ENCODE data around the gene ABCC6.

Gene ABCC6

DNA sequence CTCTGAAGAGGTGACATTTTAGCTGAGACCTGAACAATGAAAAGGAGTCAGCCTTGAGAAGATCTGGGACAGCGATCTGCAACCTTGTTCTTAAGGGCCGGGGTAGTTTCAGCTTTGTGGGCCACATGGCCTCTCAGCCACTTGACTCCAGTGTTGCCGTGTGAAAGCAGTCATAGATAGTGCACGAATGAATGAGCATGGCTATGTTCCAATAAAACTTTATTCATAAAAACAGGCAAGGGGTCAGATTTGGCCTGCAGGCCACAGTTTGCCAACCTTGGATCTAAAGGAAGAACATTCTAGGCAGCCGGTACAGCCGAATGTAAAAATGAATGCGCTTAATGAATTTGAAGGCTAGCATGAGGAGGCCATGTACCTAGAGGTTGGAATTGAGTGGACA lies 83.5 kb downstream of the ABCC6 start:
- H3K27me3 ChIP-seq (ENCODE audit: insufficient read depth, low read depth, severe bottlenecking), result no peaks in the 10 kb centered on the region
- TF ChIP-seq, protein P1, sequence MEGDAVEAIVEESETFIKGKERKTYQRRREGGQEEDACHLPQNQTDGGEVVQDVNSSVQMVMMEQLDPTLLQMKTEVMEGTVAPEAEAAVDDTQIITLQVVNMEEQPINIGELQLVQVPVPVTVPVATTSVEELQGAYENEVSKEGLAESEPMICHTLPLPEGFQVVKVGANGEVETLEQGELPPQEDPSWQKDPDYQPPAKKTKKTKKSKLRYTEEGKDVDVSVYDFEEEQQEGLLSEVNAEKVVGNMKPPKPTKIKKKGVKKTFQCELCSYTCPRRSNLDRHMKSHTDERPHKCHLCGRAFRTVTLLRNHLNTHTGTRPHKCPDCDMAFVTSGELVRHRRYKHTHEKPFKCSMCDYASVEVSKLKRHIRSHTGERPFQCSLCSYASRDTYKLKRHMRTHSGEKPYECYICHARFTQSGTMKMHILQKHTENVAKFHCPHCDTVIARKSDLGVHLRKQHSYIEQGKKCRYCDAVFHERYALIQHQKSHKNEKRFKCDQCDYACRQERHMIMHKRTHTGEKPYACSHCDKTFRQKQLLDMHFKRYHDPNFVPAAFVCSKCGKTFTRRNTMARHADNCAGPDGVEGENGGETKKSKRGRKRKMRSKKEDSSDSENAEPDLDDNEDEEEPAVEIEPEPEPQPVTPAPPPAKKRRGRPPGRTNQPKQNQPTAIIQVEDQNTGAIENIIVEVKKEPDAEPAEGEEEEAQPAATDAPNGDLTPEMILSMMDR (IDR thresholded peaks at IDR 0.05; ENCODE audit: low read depth, low read length), result no peak
- H3K9me3 ChIP-seq (ENCODE audit: severe bottlenecking), result no peaks in the 10 kb centered on the region
- H3K36me3 ChIP-seq, result peaks cover 40% of the 10 kb centered on the region
- no peak for DNase-seq
- H3K4me3 ChIP-seq (ENCODE audit: low read depth, low read length), result no peak overlapping the region
- H3K27ac ChIP-seq, result no peak overlapping the region

DNA sequence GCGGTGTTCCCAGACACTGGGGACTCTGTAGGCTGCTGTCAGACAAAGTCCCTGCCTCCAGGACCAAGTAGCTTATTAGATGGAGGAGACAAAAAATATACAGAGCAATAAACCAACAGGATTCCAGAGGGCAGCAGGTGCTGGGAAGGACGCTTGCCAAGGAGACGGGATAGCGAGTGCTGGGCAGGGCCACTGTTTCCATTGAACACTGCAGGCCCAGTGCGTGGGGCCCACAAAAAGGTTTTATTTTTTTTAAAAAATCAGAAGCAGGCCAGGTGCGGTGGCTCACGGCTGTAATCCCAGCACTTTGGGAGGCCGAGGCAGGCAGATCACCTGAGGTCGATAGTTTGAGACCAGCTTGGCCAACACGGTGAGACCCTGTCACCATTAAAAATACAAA lies 84.2 kb downstream of the ABCC6 start:
- Histone ChIP-seq H3K4me3 (ENCODE audit: low read depth, low read length) (no peak overlapping the region), H3K27ac (no peak overlapping the region), H3K36me3 (peaks cover 43% of the 10 kb centered on the region), H3K9me3 (ENCODE audit: severe bottlenecking) (no peaks in the 10 kb centered on the region), H3K27me3 (ENCODE audit: insufficient read depth, low read depth, severe bottlenecking) (no peaks in the 10 kb centered on the region)
- no peak for DNase-seq
- TF ChIP-seq, protein P1 (IDR thresholded peaks at IDR 0.05; ENCODE audit: low read depth, low read length), result no peak

DNA sequence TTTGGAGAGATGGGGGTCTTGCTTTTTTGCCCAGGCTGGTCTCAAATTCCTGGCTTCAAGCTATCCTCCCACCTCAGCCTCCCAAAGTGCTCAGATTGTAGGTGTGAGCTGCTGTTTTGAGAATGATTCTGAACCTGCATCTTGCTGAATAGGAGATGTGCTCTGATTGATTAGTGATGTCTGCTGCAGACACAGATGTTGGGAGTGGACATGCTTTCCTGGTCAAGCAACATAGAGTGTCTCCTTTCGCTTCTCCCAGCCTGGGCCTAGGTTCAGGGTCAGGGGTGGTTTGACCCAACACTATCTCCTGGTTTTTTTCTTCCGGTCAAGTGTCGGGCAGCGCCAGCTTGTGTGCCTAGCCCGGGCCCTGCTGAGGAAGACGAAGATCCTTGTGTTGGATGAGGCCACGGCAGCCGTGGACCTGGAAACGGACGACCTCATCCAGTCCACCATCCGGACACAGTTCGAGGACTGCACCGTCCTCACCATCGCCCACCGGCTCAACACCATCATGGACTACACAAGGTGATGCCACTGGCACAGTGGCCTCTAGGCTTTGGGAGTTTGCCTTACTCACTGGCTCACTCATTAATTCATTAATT lies 85.2 kb downstream of the ABCC6 start:
- no peak for DNase-seq
- TF ChIP-seq, protein P1 (IDR thresholded peaks at IDR 0.05; ENCODE audit: low read depth, low read length), result no peak
- Histone ChIP-seq H3K27ac (no peak overlapping the region), H3K36me3 (peaks cover 50% of the 10 kb centered on the region), H3K9me3 (ENCODE audit: severe bottlenecking) (no peaks in the 10 kb centered on the region), H3K4me3 (ENCODE audit: low read depth, low read length) (no peak overlapping the region), H3K27me3 (ENCODE audit: insufficient read depth, low read depth, severe bottlenecking) (no peaks in the 10 kb centered on the region)

DNA sequence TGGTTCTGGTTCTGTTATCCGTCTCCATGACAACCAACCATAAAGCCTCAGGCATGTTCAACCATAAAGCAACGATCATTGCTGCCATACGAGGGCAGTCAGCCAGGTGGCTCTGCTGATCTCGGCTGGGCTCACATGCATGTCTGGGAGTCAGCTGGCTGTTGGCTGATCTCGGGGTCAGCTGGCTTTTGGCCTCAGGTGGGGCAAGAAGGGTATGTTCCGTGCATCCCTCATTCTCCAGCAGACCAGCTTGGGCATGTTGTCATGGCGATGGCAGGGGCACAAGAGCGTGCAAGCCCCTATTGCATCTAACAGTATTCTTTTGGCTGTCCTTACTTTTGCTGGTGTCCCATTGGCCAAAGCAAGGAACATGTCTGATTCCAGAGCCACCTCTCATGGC lies 86.2 kb downstream of the ABCC6 start:
- peaks cover 56% of the 10 kb centered on the region for H3K36me3 ChIP-seq
- H3K4me3 ChIP-seq (ENCODE audit: low read depth, low read length), result no peak overlapping the region
- no peaks in the 10 kb centered on the region for H3K27me3 ChIP-seq (ENCODE audit: insufficient read depth, low read depth, severe bottlenecking)
- H3K27ac ChIP-seq, result no peak overlapping the region
- no peaks in the 10 kb centered on the region for H3K9me3 ChIP-seq (ENCODE audit: severe bottlenecking)
- TF ChIP-seq, protein P1 (IDR thresholded peaks at IDR 0.05; ENCODE audit: low read depth, low read length), result no peak
- DNase-seq, result no peak

DNA sequence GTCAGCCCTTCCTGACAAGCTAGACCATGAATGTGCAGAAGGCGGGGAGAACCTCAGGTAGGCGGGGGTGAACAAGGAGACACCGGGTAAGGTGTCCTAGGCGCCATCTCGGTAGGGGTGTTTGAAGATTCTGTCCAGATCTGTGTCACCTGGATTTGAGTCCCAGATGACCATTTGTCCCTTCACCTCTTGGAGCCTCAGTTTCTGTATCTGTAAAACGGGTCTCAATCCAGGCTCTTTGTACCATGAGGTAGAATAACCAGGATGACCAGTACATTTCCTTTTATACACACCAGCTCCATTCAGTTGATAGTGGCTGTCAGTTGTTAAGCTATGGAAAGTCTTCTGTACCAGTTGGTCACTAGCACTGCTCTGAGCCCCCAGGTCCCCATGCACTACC lies 86.7 kb downstream of the ABCC6 start:
- Histone ChIP-seq H3K36me3 (peaks cover 55% of the 10 kb centered on the region), H3K27me3 (ENCODE audit: insufficient read depth, low read depth, severe bottlenecking) (no peaks in the 10 kb centered on the region), H3K9me3 (ENCODE audit: severe bottlenecking) (no peaks in the 10 kb centered on the region), H3K4me3 (ENCODE audit: low read depth, low read length) (no peak overlapping the region), H3K27ac (no peak overlapping the region)
- no peak for DNase-seq
- TF ChIP-seq, protein P1 (IDR thresholded peaks at IDR 0.05; ENCODE audit: low read depth, low read length), result no peak
